K562 (cell line): ENCODE results near the gene NXT1. TPM values are rescaled to one million over a fixed set of nuclear protein-coding genes. Genes with fewer than 3 reads are reported as not detected.
A peak's percentile ranks its signal among the peaks of the same experiment; 100 is the strongest.

Experiments used
- ATAC-seq: fragments of 200-7000 bp; cut with Tn5 transposase; 3 replicates; pipeline ENCODE4 v1.9.1; 2020; ENCODE audit warnings: moderate library complexity
- BruUV-seq: library from RNA; stranded (reverse); fragments of 400-500 nt; replicated peaks from 2 replicates; lab custom pipeline; 2021; lab: Mats Ljungman, UMichigan
- CTCF ChIA-PET: fragments of 300-600 bp; formaldehyde crosslinking; extraction: SDS; loops from one replicate; lab custom pipeline; 2021; ENCODE audit warnings: low intra/inter-chr PET ratio; lab: Yijun Ruan, JAX
- POLR2A ChIA-PET: fragments of 300-600, 350-650 bp; sonication (Branson Sonifier 250); formaldehyde crosslinking; extraction: SDS; loops from one replicate; lab custom pipeline; 2021; ENCODE audit warnings: antibody characterized with exemption, inconsistent platforms; lab: Yijun Ruan, JAX
- DNase-seq, 4 experiments: peaks; one replicate each; pipeline versions ENCODE4 v3.0.0 to v3.0.0-alpha.2; 2011 to 2018; ENCODE audit warnings: low spot score in 3 of 4, mixed read lengths in 3 of 4; ENCODE audit errors: extremely low read depth in 1 of 4
- FAIRE-seq: peaks from 2 replicates; lab custom pipeline; 2011; peaks lifted over from hg19 to GRCh38; lab: Jason Lieb, UNC
- H2AFZ ChIP-seq: 2 replicates; pipeline ENCODE4 v1.6.0; 2011; ENCODE audit warnings: low read depth, low read length, control low read depth, inconsistent platforms
- H3K27ac ChIP-seq: fragments of 200-600 bp; 3 replicates; pipeline ENCODE4 v1.8.0; 2011; ENCODE audit warnings: low read depth, mild to moderate bottlenecking, control low read depth, inconsistent platforms, low read length, moderate library complexity, mixed read lengths; ENCODE audit errors: extremely low read depth
- H3K27me3 ChIP-seq, 2 experiments: fragments of 300-600 bp in 1 of 2; 2 replicates in 1 of 2; 3 replicates in 1 of 2; pipeline versions ENCODE4 v1.6.0 to v1.8.0; 2011; ENCODE audit warnings: inconsistent platforms in 2 of 2, low read length in 2 of 2, mild to moderate bottlenecking in 1 of 2, mixed read lengths in 1 of 2, moderate library complexity in 1 of 2; ENCODE audit not compliant: control insufficient read depth in 2 of 2, insufficient read depth in 2 of 2
- H3K36me3 ChIP-seq: fragments of 300-600 bp; 3 replicates; pipeline ENCODE4 v1.8.0; 2011; ENCODE audit warnings: mild to moderate bottlenecking, low read length, inconsistent platforms; ENCODE audit not compliant: control insufficient read depth, insufficient read depth
- H3K4me1 ChIP-seq, 2 experiments: fragments of 200-600 bp in 1 of 2; replicated peaks in 1 of 2; 2 replicates in 1 of 2; 3 replicates in 1 of 2; pipeline versions ENCODE4 v1.5.1 to v1.8.0; 2011; ENCODE audit warnings: inconsistent platforms in 2 of 2, low read length in 2 of 2, mild to moderate bottlenecking in 1 of 2, mixed read lengths in 1 of 2, moderate library complexity in 1 of 2; ENCODE audit not compliant: control insufficient read depth in 2 of 2, insufficient read depth in 2 of 2
- H3K4me2 ChIP-seq: 2 replicates; pipeline ENCODE4 v1.6.1; 2011; ENCODE audit warnings: low read length, control low read depth, inconsistent platforms, mixed read lengths; ENCODE audit not compliant: insufficient read depth
- H3K4me3 ChIP-seq: fragments of 200-600 bp; sonication (generic), shearing (Covaris generic); 2 replicates; pipeline ENCODE4 v1.5.1; 2016; ENCODE audit warnings: control low read depth, inconsistent platforms
- H3K79me2 ChIP-seq: fragments of 200-600 bp; 3 replicates; pipeline ENCODE4 v1.8.0; 2011; ENCODE audit warnings: low read length, inconsistent platforms; ENCODE audit not compliant: control insufficient read depth, insufficient read depth
- H3K9ac ChIP-seq, 2 experiments: 2 replicates each; pipeline versions ENCODE4 v1.6.0 to v1.6.1; 2011; ENCODE audit warnings: low read depth in 2 of 2, low read length in 2 of 2, control low read depth in 1 of 2, inconsistent platforms in 1 of 2, mild to moderate bottlenecking in 1 of 2, mixed read lengths in 1 of 2; ENCODE audit not compliant: insufficient read depth in 1 of 2
- H3K9me1 ChIP-seq: one replicate; pipeline ENCODE4 v1.6.0; 2011; ENCODE audit warnings: inconsistent platforms, mild to moderate bottlenecking, low read length, moderate library complexity; ENCODE audit not compliant: control insufficient read depth, insufficient read depth
- H3K9me3 ChIP-seq: replicated peaks from 2 replicates; pipeline ENCODE4 v1.5.1; 2011; ENCODE audit warnings: low read depth, low read length, inconsistent platforms; ENCODE audit not compliant: control insufficient read depth, insufficient read depth
- H4K20me1 ChIP-seq: replicated peaks from 2 replicates; pipeline ENCODE4 v1.6.1; 2011; ENCODE audit warnings: low read length, inconsistent platforms, mixed read lengths; ENCODE audit not compliant: control insufficient read depth, insufficient read depth
- COPS2 ChIP-seq: fragments of 450-650 bp; conservative IDR thresholded peaks from 2 replicates; pipeline ENCODE4 v1.6.1; 2016; ENCODE audit warnings: mild to moderate bottlenecking, moderate library complexity
- CTCF ChIP-seq, 3 experiments: IDR thresholded peaks in 2 of 3; conservative IDR thresholded peaks in 1 of 3; 2 replicates each; pipeline ENCODE4 v1.5.1; 2011 to 2012; ENCODE audit warnings: low read length in 3 of 3, mild to moderate bottlenecking in 3 of 3, control low read depth in 2 of 3, improper control_type of control experiment in 1 of 3, inconsistent platforms in 1 of 3, low read depth in 1 of 3, mixed read lengths in 1 of 3, moderate library complexity in 1 of 3; ENCODE audit not compliant: insufficient read depth in 2 of 3
- EGR1 ChIP-seq: fragments of 450-650 bp; conservative IDR thresholded peaks from 2 replicates; pipeline ENCODE4 v1.6.1; 2017; ENCODE audit warnings: mild to moderate bottlenecking
- FOXK1 ChIP-seq: sonication (generic); formaldehyde crosslinking; IDR thresholded peaks from 2 replicates; pipeline ENCODE4 v1.8.0; 2022; ENCODE audit warnings: missing genetic modification reagents, mild to moderate bottlenecking, borderline replicate concordance
- GTF2E2 ChIP-seq: fragments of 200-800 bp; sonication (Bioruptor generic); IDR thresholded peaks from 2 replicates; pipeline ENCODE4 v1.6.1; 2016; ENCODE audit warnings: missing genetic modification characterization, missing compliant biosample characterization
- HMGN3 ChIP-seq: IDR thresholded peaks from 2 replicates; pipeline ENCODE4 v1.6.1; 2011; ENCODE audit warnings: borderline replicate concordance, low read depth, mild to moderate bottlenecking, mixed read lengths, low read length; ENCODE audit not compliant: insufficient read length; ENCODE audit errors: extremely low read depth
- KDM1A ChIP-seq, 2 experiments: fragments of 450-650 bp; IDR thresholded peaks; 2 replicates each; pipeline ENCODE4 v1.6.1; 2016; ENCODE audit warnings: mild to moderate bottlenecking in 2 of 2
- PKNOX1 ChIP-seq: fragments of 450-650 bp; IDR thresholded peaks from 2 replicates; pipeline ENCODE4 v1.6.1; 2016
- RAD21 ChIP-seq, 2 experiments: fragments of 250-450 bp in 1 of 2; fragments of 450-650 bp in 1 of 2; sonication (Bioruptor Pico) in 1 of 2; formaldehyde crosslinking in 1 of 2; IDR thresholded peaks in 1 of 2; conservative IDR thresholded peaks in 1 of 2; 2 replicates each; pipeline versions ENCODE4 v1.4.0 to v1.8.0; 2020 to 2022; ENCODE audit warnings: mild to moderate bottlenecking in 2 of 2, moderate library complexity in 1 of 2
- SIN3A ChIP-seq, 2 experiments: fragments of 150-350 bp in 1 of 2; IDR thresholded peaks; 2 replicates each; pipeline ENCODE4 v1.6.1; 2011 to 2016; ENCODE audit warnings: borderline replicate concordance in 2 of 2, low read depth in 2 of 2, low read length in 2 of 2, mild to moderate bottlenecking in 2 of 2, moderate library complexity in 2 of 2; ENCODE audit not compliant: control insufficient read depth in 1 of 2
- VEZF1 ChIP-seq: fragments of 200-800 bp; sonication (Bioruptor generic); IDR thresholded peaks from 2 replicates; pipeline ENCODE4 v1.6.1; 2017; ENCODE audit warnings: missing genetic modification characterization, missing compliant biosample characterization
- XRCC3 ChIP-seq: fragments of 450-650 bp; IDR thresholded peaks from 2 replicates; pipeline ENCODE4 v1.6.1; 2017; ENCODE audit warnings: mild to moderate bottlenecking, moderate library complexity
- ZBTB7A ChIP-seq: IDR thresholded peaks from 2 replicates; pipeline ENCODE4 v1.6.1; 2011; ENCODE audit warnings: low read depth, mild to moderate bottlenecking, low read length, moderate library complexity, borderline replicate concordance; ENCODE audit not compliant: control insufficient read depth
- ZNF224 ChIP-seq: sonication (generic); formaldehyde crosslinking; IDR thresholded peaks from 2 replicates; pipeline ENCODE4 v1.8.0; 2022; ENCODE audit warnings: mild to moderate bottlenecking, missing genetic modification reagents
- WGBS: fragments of 100-300 bp; shearing (Covaris generic); methylation state at CpG from one replicate; pipeline ENCODE4 v1.1.6; 2016; ENCODE audit warnings: low coverage, mixed read lengths; ENCODE audit not compliant: insufficient coverage; ENCODE audit errors: missing lambda C conversion rate; 5-methylcytosine and 5-hydroxymethylcytosine counted together
- in situ Hi-C: fragments of 300-500 bp; cut with MboI; formaldehyde crosslinking; loops from 4 replicates; pipeline ENCODE4 v1.15.0; 2018; ENCODE audit warnings: inconsistent platforms, mixed read lengths
- intact Hi-C: fragments of 100-400 bp; cut with micrococcal nuclease; formaldehyde crosslinking; loops from 2 replicates; pipeline ENCODE4 v1.14.2; 2022
- polyA plus RNA-seq, 8 experiments: library from polyadenylated mRNA; depleted of rRNA in 4 of 8; stranded (reverse) in 5 of 8; unstranded in 3 of 8; fragments of >200 nt; fragmentation: Nextera tagmentation in 2 of 8; fragmentation: Illumina TruSeq in 1 of 8; extraction: Ambion mirVana in 2 of 8; extraction: Trizol in 1 of 8; gene quantifications; 2 replicates each; pipeline versions ENCODE4 v1.2.1 to v1.2.3, GENCODE V29; 2011 to 2014; ENCODE audit warnings: inconsistent platforms in 1 of 8, missing spikeins in 1 of 8
- total RNA-seq, 7 experiments: library from RNA; depleted of rRNA in 6 of 7; stranded (reverse); fragments of >200 nt in 6 of 7; fragmentation: Illumina TruSeq in 2 of 7; extraction: Trizol in 2 of 7; gene quantifications; 2 replicates each; pipeline versions ENCODE4 v1.2.1 to v1.2.3, GENCODE V29; 2011 to 2021; ENCODE audit warnings: low replicate concordance in 1 of 7

NXT1 gene
- total and polyA plus RNA-seq, 9 of the 15 experiments (the other 6 are each of a cell fraction or from before 2014, with no cell fraction given) = 7.7 to 50.9 (median 35.6) TPM

- H3K9me3 ChIP-seq = no peaks in the 10 kb centered on the region
- H2AFZ ChIP-seq = peak overlapping the region; percentile 92
- H3K4me3 ChIP-seq = peak overlapping the region; percentile 95
- CTCF ChIA-PET = no interaction called here
- in situ Hi-C loops = loop anchor here (10.0 kb wide), 1 partner anchor 295 kb away; no protein-coding TSS in a partner anchor
- peaks cover 9 to 12% of the 10 kb centered on the region in 2 experiments; a peak in 4 of 5 replicates for H3K4me1 ChIP-seq
- H3K36me3 ChIP-seq = peaks cover 23% of the 10 kb centered on the region; the same call in 2 of the 3 replicates
- POLR2A ChIA-PET = interaction anchor here (0.6 to 2.2 kb wide), 17 partner anchors 9 to 648 kb away, joined by 3 to 14 read pairs (median 3); partner anchors contain the start of gene NAPB
- ATAC-seq (peak; percentile 73), FAIRE-seq (peak; percentile 72), DNase-seq (peak in 3 of 4 experiments; percentile 72 to 78 (median 77))
- BruUV-seq = no TSS peak
- H3K27me3 ChIP-seq = no peaks in the 10 kb centered on the region
- H3K9me1 ChIP-seq = no peaks in the 10 kb centered on the region
- WGBS = 14% methylated on average over 15 of the region's 23 CpGs
- peak overlapping the region; percentile 95 for H3K27ac ChIP-seq
- H4K20me1 ChIP-seq = peaks cover 18% of the 10 kb centered on the region
- H3K4me2 ChIP-seq = peak overlapping the region; percentile 99
- intact Hi-C loops = loop anchor here (1.0 to 10.0 kb wide), 3 partner anchors 12 to 295 kb away; no protein-coding TSS in a partner anchor
- H3K9ac ChIP-seq = peak overlapping the region; percentile 89 to 98
- H3K79me2 ChIP-seq = peaks cover 42% of the 10 kb centered on the region
- TF ChIP-seq ZBTB7A (peak; percentile 57; the same call in 1 of the 2 replicates), ZNF224 (CRISPR knock-in tag) (no peak), RAD21 (CRISPR knock-in tag; conservative IDR thresholded peaks at IDR 0.05 in 1 of 2, IDR thresholded peaks at IDR 0.05 in 1 of 2) (0 out of 4 replicates have a peak, but pooled peaks of 1 of the 2 experiments have one; percentile 29), KDM1A (IDR thresholded peaks at IDR 0.05) (peak; percentile 51 to 70; a peak in 3 of 4 replicates), VEZF1 (CRISPR knock-in tag) (peak; percentile 69; the same call in 1 of the 2 replicates), COPS2 (no peak), CTCF (IDR thresholded peaks at IDR 0.05 in 2 of 3, conservative IDR thresholded peaks at IDR 0.05 in 1 of 3; ENCODE audit: insufficient read depth in 2 of 3, low read depth in 1 of 3, low read length in 3 of 3) (peak in 2 of 3 experiments; percentile 23 to 47; a peak in 3 of 6 replicates), GTF2E2 (0 out of 2 replicates have a peak, but pooled peaks have one; percentile 53), EGR1 (peak; percentile 94), XRCC3 (no peak), FOXK1 (CRISPR knock-in tag) (no peak), HMGN3 (peak; percentile 8), SIN3A (IDR thresholded peaks at IDR 0.05; ENCODE audit: borderline replicate concordance in 2 of 2, control insufficient read depth in 1 of 2, low read depth in 2 of 2, low read length in 2 of 2) (0 out of 4 replicates have a peak, but pooled peaks of 1 of the 2 experiments have one; percentile 25), PKNOX1 (no peak)
Observed at GRCh38 chr20:23349338-23350195, 1.0 kb upstream of the NXT1 start.
